Tongue (tissue), 2 donors: ENCODE results near the gene HRAS. TPM values are rescaled to one million over a fixed set of nuclear protein-coding genes. Genes with fewer than 3 reads are reported as not detected.

Experiments
- DNase-seq: peaks from one replicate; pipeline ENCODE4 v3.0.0-alpha.2; 2015
- total RNA-seq: library from RNA; depleted of rRNA; stranded (reverse); fragments of >200 nt; gene quantifications from one replicate; pipeline ENCODE4 v1.2.3, GENCODE V29; 2014

Gene HRAS
- total RNA-seq, 1 donor from 2014 or later, result 50.7 TPM

GRCh38 chr11:567011-567628 is 31.7 kb upstream of the HRAS start:
- no peak for DNase-seq

GRCh38 chr11:565921-566509 is 30.6 kb upstream of the HRAS start:
- no peak for DNase-seq

DNA sequence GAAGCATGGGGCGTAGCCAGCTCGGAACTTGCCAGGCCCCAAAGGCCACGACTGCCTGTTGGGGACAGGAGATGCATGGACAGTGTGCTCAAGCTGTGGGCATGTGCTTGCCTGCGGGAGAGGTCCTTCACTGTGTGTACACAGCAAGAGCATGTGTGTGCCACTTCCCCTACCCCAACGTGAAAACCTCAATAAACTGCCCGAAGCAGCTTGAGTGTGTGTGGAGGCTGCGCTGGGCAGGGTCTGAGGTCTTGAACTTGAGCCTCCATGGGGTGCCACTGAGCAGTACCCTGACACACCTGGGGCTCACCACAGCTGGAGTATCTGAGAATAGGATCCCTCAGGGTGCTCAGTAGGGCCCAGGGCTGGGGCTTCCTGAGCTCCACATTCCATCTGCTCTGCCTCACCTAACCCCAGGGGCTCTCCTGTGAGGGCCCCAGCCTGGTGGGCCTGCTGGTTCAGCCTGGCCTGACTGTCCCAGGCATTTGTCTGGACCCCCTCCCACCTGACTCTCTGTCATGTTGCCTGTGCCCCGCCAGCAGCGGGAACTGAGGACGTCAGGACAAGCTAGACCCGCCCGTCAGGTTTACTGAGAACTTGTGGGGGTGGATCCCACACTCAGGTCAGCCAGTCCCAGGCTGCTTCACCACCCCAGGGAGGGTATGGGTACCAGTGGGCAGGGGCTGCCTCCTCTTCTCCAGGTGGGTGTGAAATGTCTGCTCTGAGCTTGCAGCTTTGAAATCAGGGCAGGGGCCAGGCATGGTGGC is 28.6 kb upstream of the HRAS start:
- no peak for DNase-seq

DNA sequence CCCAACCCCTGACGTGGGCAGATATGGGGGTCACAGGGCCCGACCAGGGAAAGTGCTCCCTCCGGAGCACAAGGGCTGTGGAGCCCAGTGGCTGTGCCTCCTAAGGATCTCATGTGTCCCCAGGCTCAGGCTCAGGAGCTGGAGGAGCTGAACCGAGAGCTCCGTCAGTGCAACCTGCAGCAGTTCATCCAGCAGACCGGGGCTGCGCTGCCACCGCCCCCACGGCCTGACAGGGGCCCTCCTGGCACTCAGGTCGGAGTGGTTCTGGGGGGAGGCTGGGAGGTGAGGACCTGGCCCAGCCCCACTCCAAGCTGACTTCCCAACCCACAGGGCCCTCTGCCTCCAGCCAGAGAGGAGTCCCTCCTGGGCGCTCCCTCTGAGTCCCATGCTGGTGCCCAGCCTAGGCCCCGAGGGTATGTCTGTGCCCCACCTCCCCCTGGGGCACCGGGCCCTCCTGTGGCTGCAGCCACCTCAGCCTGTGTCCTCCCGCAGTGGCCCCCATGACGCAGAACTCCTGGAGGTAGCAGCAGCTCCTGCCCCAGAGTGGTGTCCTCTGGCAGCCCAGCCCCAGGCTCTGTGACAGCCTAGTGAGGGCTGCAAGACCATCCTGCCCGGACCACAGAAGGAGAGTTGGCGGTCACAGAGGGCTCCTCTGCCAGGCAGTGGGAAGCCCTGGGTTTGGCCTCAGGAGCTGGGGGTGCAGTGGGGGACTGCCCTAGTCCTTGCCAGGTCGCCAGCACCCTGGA is 27.9 kb upstream of the HRAS start:
- no peak for DNase-seq

- no peak for DNase-seq
These were observed 26.8 kb upstream of the HRAS start for GRCh38 chr11:562046-562645.

GRCh38 chr11:561148-562003 is 26.0 kb upstream of the HRAS start:
- no peak for DNase-seq

- DNase-seq, result peak; percentile 92
These were observed 25.1 kb upstream of the HRAS start, which contains the start of the genes LMNTD2 and RASSF7 for GRCh38 chr11:560305-561147. Gene LMNTD2 (minus strand): TSS chr11:560738. CDS start chr11:560716, 22 bp downstream. Gene RASSF7 (plus strand): TSS chr11:560970. CDS start chr11:561769, 799 bp downstream.

GRCh38 chr11:559712-560304 is 24.4 kb upstream of the HRAS start:
- no peak for DNase-seq

DNA sequence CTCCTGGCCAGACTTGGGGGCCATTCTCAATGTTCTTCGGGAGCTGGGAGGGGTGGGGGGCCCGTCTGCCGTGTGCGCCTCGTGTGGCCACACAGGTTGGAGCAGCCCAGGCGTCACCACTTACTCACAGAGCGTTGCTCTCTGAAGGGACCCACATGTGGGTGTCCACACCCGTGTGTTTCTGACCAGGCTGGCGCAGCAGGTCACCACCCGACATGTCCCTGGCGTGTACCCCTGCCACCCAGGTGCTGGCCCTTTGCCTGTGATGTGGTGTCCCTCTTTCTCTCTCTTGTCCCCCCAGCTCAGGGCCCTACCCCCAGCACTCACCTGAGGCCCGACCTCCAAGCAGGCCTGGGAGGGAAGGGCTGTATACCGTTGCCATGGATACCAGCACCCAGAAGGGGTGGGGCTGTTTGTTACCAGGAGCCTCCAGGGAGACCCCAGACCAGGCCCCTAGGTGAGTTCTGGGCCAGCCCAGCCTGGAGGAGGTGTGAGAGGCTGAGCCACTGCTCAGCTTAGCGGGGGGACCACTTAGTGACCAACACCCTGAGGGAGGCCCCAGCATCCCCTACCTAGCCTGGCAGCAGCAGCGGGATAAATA is 23.7 kb upstream of the HRAS start:
- DNase-seq, result no peak

DNA sequence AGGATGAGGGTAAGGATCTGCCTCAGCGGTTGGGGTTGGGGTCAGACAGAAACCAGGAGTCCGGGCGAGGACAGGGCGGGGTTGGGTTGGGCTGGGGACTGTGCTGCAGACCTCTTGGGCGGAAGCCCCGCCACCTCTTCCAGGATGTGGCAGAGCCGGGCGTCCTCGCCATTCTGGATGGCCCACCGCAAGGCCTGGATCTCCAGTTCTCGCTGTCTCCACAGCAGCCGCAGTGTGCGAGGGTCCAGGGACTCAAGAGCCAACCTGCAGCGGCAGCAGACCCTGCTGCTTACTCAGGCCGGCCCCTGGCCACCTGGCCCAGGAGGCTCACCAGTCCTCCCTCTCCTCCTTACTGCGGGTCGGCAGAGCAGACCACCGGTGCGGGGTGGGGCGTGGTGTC is 23.1 kb upstream of the HRAS start:
- DNase-seq, result no peak

GRCh38 chr11:557328-558132 is 22.2 kb upstream of the HRAS start:
- DNase-seq, result no peak

- DNase-seq, result no peak
These were observed 21.4 kb upstream of the HRAS start for GRCh38 chr11:556662-557256.

DNA sequence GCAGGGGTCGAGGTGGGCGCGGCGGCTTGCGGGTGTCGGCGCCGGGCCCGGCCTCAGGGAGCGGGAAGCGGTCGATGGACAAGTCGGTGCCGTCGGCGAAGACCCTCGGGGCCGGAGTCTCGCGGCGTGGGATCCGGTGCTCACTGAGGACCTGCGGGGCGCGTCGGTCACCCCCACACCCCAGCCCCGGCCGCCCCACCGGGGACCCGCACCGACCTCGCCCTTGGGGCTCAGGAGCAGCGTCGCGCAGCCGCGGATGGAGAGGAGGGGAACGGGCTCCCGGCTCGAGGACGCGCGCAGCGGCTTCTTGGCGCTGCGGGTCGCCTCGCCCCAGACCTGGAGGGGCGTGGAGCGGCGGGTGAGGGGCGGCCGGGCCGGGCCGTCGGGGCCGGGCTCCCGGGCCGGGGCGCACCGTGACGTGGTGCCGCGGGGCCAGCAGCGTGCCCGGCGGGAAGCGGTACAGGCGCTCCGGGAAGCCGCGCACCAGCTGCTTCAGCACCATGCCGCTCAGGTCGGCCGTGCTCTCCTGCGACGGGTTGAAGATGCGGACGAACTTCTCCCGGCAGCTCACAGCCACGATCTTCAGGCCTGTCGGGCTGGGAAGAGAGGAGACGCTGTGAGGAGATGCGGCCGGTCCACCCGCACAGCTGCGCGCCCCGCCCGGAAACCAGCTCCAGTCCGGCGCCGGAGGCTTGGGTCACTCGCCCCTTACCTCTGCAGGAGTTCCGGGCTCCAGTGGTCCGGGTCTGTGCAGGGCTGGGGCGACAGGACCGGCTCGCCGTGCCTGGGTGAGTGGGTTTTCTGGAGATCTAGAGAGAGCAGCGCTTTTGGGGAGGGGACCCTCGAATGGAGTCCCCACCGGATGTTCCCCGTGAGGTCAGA is 20.6 kb upstream of the HRAS start:
- no peak for DNase-seq

- DNase-seq, result no peak
These were observed 19.9 kb upstream of the HRAS start for GRCh38 chr11:555227-555779.

- DNase-seq, result peak; percentile 81
These were observed 19.3 kb upstream of the HRAS start for GRCh38 chr11:554428-555226.

DNA sequence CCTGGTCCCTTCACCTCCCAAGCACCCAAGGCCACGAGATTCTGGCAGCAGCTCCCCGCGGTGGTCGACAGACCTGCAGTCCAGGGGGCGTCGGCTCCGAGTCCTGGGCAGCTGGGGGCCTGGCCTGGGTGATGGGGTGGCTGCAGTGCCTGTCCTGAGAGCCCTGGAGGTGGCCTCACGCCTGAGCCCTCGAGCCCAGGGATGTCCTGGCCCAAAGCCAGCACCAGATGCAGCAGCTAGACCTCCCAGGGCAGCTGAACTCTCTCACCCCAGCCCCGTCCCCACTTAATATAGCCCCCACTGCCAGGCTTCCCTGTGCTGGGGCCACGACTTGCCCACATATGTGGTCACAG is 18.6 kb upstream of the HRAS start:
- DNase-seq, result no peak
